Inferior parietal cortex (tissue), 1 donor: Measurements from ENCODE around the gene CSF1R.

Source experiments
- DNase-seq: peaks from one replicate; pipeline ENCODE4 v3.0.0-alpha.2; 2016; ENCODE audit errors: extremely low spot score

Gene CSF1R

GRCh38 chr5:150120617-150121447 lies 34.5 kb upstream of the CSF1R start:
- no peak for DNase-seq

DNA sequence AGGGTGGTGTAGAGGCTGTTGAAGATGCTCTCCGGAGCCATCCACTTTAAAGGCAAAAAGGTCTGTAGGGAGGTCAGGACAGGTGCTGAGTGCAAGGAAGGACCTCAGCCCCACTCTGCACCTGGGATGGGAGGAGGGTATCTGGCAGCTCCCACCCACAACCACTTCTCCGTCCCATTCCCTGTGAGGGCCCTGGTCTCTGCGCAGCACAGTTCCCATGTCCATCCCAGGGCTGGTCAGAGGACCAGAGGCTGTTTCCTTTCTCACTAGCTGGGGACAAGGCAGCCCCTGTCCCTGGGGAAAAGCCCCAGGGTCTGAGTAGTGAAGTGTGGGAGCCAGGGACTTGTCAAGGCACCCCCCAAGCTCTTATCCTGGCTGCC lies 33.7 kb upstream of the CSF1R start:
- no peak for DNase-seq

DNA sequence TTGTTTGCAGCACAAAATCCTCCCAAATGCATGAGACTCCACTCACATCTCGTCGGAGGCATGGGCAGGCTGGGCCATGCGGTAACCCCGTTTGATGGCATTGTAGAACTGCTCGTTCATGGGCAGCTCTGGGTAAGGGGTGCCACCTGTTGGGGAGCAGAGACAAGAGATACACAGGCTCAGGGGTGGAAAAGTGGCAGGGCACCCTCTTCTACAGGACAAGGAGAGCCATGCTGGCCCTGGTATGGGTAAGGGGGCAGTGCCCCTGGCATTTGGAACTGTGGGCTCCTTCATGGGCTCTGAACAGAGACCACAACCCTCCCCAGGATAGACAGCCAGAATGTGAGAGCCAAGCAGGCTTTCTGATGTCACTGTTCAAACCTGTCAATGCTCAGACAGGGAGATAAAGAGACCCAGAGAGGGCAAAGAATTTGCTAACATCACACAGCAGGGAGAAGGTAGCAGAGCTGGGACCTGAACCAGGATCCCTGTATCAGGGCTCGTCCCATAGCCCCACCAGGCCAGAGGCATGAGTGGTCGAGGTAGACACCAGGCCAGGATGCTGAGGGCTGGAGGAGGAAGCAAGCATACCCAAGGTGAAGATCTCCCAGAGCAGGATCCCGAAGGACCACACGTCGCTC lies 33.2 kb upstream of the CSF1R start:
- no peak for DNase-seq

DNA sequence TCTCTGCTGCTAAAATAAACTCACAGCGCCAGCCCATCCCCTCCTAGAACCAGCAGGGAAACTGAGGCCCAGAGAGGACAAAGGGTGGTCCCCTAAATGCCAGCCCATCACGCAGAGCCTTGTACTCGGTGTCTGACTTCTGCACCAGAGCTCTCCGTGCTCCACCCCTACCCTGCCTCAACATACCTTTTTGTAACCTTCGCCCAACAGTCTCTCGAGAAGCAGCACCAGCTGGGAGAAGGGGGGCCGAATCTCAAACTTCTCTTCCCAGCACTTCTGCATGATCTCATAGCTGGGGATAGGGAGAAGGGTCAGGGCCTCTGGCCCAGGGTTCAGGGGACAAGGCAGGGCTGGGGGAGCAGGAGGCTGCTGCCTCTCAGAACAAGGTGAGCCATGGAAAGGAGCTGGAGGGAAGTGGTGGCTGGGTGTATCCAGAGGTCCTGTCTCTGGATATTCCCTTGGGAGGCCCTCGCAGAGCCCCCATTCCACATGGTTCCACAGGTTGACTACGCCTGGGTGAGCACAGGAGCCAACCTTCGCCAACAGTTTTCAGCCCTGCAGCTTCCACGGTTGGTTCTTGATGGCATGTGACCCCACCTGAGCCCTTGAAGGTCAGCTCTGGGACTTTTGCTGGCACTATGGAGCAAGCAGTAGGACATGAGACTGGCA lies 32.3 kb upstream of the CSF1R start:
- no peak for DNase-seq

- no peak for DNase-seq
Observed at GRCh38 chr5:150117945-150118560, 31.7 kb upstream of the CSF1R start.

DNA sequence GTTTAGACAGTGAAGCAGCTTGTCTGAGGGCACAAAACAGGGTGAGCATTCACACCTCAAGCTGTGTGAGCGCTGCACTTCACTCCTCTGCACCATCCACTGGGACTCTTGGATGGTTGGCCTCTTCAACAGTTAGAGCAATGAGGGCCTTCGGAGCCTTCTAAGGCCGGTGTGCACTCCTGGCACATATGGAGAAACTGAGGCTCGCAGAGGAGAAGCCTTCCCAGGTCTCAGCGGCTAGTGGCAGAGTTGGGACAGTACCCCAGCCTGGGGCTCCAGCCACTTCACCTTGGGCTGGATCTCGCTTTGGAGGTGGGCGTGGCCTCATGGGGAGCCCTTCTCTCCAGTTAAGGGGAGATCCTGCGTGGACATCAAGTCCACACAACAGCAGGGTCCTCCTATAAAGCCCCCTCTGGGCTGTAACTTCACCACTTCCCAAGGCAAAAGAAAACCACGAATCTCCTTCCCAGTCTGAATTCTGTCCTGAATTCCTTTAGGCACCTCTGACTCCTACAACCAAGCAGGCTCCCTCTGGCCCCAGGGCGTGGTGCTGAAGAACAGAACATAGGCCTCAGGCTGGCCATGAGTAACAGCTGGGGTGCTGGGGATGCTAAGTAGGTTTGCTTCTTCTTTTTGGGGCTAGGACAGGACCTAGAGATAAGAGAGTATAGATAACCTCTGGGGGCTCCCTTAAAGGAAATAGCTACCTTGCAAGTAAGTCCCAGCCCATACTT lies 30.5 kb upstream of the CSF1R start:
- DNase-seq: no peak

- no peak for DNase-seq
Observed at GRCh38 chr5:150114773-150115408, 28.5 kb upstream of the CSF1R start.

GRCh38 chr5:150114102-150114641 lies 27.8 kb upstream of the CSF1R start:
- no peak for DNase-seq

DNA sequence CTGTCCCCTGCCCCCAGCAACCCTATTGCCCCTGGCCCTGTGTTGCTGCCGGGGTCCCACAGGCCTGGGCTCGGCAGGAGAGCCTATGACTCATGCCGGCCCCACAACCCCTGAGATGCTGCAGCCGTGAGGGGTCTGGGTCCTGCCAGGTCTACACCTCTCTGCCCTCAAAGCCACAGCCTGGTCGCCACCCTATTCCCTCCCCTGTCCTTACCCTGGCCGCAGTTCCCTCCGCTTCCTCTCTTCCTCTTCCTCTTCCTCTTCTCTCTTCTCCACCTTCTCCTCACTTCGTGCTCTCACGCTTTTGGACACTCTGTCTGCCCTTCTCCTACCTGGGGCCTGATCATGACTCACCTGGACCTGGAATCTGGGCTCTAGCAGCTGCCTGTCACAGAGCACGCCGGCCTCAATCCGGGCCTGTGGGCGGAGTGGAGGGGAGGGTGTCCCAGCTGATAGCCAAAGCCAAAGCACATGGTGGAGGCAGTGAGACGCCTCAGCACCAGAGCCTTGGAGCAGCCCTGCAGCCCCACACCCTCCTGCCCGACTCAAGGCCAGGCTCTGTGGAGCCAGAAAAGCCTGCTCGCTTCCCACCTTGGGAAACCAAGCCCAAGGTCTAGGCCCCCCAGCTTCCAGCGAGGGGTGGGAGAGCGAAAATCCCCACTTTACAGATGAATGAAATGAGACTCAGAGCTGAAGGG lies 26.8 kb upstream of the CSF1R start:
- no peak for DNase-seq

GRCh38 chr5:150112201-150113046 lies 26.1 kb upstream of the CSF1R start:
- no peak for DNase-seq

DNA sequence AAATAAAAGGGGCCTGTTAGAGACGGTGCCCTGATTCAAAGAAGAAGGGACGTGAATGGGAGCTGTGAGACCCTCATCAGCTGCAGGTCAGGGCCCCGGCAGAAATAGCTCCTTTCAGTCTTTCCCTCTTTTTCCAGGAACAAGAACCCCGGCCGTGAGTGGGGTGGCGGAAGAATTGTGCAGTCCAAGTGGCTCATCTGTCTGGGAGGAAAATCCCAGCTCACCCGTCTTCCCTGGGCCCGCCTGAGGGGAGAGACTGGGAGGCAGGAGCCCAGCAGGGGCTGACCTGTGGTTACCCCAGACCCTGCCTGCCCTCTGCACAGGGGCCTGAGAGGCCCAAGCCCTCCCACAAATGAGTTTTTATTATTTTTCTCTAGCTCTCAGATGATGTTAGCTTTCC lies 24.8 kb upstream of the CSF1R start:
- DNase-seq: no peak

GRCh38 chr5:150109921-150110320 lies 23.6 kb upstream of the CSF1R start:
- DNase-seq: no peak

DNA sequence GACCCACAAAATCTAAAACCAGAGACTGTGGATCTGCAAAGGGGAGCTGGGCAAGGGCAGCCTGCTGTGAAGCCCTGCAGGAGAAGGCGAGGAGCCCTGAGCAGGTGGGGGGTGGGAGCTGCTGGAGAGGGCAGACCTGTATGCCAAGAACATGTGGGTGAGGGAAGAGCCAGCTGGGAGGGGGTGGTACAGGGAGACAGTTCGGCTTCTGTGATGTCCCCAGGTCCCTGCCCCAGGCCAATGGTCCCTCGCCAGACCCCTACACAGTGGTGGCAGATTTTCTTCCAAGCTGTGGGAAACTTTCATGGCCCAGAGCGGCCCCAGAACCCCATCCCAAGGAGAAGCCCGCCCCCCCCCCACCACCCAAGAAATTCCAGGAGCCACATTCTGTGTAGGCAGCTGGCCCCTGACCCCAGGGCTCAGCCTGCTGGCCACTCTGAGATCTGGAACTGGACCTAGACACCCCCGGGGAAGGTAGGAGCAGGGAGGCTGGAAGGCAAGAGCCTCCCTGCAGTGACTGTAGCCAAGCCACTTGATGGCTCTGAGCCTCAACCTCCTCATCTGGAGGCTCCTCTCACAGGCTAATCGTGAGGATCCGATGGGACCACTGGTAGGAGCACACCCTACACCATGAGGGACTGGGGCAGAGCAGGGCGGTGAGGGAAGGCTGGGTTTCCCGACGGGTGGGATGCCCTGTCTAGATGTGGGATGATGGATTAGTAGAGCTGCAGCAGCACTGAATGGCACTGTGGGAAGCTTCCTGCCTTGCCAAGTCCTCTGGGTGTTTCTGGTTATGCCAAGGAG lies 22.6 kb upstream of the CSF1R start:
- DNase-seq: no peak

- DNase-seq: no peak
Observed at GRCh38 chr5:150107909-150108447, 21.6 kb upstream of the CSF1R start.

- DNase-seq: no peak
Observed at GRCh38 chr5:150106674-150107426, 20.5 kb upstream of the CSF1R start.

DNA sequence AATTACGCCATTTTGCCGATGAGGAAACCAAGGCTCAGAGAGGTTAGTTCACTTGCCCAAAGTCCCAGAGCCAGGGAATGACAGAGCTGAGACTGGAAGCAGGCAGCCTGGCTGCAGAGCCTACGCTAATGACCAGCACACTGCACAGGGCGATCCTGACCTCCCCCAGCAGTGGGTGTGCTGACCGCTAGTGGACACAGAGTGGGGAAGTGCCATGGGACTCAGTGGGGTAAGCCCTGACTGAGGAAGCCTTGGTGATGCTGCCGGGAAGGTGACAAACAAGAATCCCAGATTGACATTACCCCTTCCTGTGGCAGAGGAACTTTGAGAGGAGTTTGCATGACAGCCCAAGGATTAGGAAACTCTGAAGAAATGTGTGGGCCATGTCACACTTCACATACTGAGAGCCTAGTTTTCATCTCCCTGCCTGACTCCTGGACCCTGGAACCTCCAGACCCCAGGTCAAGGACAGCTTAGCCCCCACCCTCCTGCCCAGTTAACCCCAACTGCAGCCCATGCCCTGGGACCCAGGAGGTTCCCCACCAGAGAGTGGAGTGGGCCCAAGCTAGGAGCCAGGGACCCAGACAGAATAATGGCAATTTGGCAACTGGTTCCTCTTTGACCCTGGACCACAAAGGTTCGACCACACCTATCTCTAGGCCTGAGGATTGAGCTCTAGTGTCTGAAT lies 19.7 kb upstream of the CSF1R start:
- DNase-seq: no peak

- no peak for DNase-seq
Observed at GRCh38 chr5:150104550-150104870, 18.2 kb upstream of the CSF1R start.
